Keratinocyte (primary cell): ENCODE results near the gene KLC1. TPM values are rescaled to one million over a fixed set of nuclear protein-coding genes. Genes with fewer than 3 reads are reported as not detected.

Experiments used
- DNase-seq: peaks from one replicate; pipeline ENCODE4 v3.0.0-alpha.2; 2011; ENCODE audit warnings: low read depth, missing footprints, low spot score
- FAIRE-seq: peaks from 2 replicates; lab custom pipeline; 2011; peaks lifted over from hg19 to GRCh38; lab: Jason Lieb, UNC
- H2AFZ ChIP-seq: 2 replicates; pipeline ENCODE4 v1.6.0; 2012; ENCODE audit warnings: low read length, control low read depth, inconsistent platforms; ENCODE audit not compliant: control insufficient read depth
- H3K27ac ChIP-seq: 2 replicates; pipeline ENCODE4 v1.5.1; 2011; ENCODE audit warnings: low read length; ENCODE audit not compliant: control insufficient read depth, insufficient read depth
- H3K27me3 ChIP-seq: 3 replicates; pipeline ENCODE4 v1.6.0; 2011; ENCODE audit warnings: low read length; ENCODE audit not compliant: control insufficient read depth, insufficient read depth; ENCODE audit errors: extremely low read depth
- H3K36me3 ChIP-seq, 2 experiments: 2 replicates in 1 of 2; 3 replicates in 1 of 2; pipeline ENCODE4 v1.5.1; 2011; ENCODE audit warnings: low read length in 2 of 2, mild to moderate bottlenecking in 1 of 2; ENCODE audit not compliant: control insufficient read depth in 2 of 2, insufficient read depth in 2 of 2; ENCODE audit errors: extremely low read depth in 1 of 2
- H3K4me1 ChIP-seq: 3 replicates; pipeline ENCODE4 v1.5.1; 2011; ENCODE audit warnings: low read length; ENCODE audit not compliant: control insufficient read depth, insufficient read depth; ENCODE audit errors: extremely low read depth
- H3K4me2 ChIP-seq: 3 replicates; pipeline ENCODE4 v1.6.0; 2011; ENCODE audit warnings: low read depth, low read length; ENCODE audit not compliant: control insufficient read depth, insufficient read depth; ENCODE audit errors: extremely low read depth
- H3K4me3 ChIP-seq, 3 experiments: fragments of 200-600 bp in 1 of 3; sonication (generic) in 1 of 3; 2 replicates in 2 of 3; 3 replicates in 1 of 3; pipeline ENCODE4 v1.5.1; 2011 to 2016; ENCODE audit warnings: low read length in 3 of 3, mild to moderate bottlenecking in 3 of 3, control low read depth in 2 of 3, inconsistent platforms in 1 of 3, low read depth in 1 of 3, mixed read lengths in 1 of 3, mixed run types in 1 of 3, moderate library complexity in 1 of 3; ENCODE audit not compliant: control insufficient read depth in 2 of 3, insufficient read depth in 2 of 3; ENCODE audit errors: extremely low read depth in 1 of 3
- H3K79me2 ChIP-seq: 2 replicates; pipeline ENCODE4 v1.6.0; 2012; ENCODE audit warnings: low read length; ENCODE audit not compliant: control insufficient read depth, insufficient read depth
- H3K9ac ChIP-seq: 3 replicates; pipeline ENCODE4 v1.6.0; 2011; ENCODE audit warnings: low read length; ENCODE audit not compliant: control insufficient read depth, insufficient read depth; ENCODE audit errors: extremely low read depth
- H3K9me1 ChIP-seq: 3 replicates; pipeline ENCODE4 v1.6.0; 2011; ENCODE audit warnings: low read length; ENCODE audit not compliant: control insufficient read depth, insufficient read depth; ENCODE audit errors: extremely low read depth
- H3K9me3 ChIP-seq: 2 replicates; pipeline ENCODE4 v1.5.1; 2012; ENCODE audit warnings: low read depth, low read length; ENCODE audit not compliant: control insufficient read depth
- H4K20me1 ChIP-seq: 3 replicates; pipeline ENCODE4 v1.6.0; 2011; ENCODE audit warnings: low read length; ENCODE audit not compliant: control insufficient read depth, insufficient read depth; ENCODE audit errors: extremely low read depth
- CTCF ChIP-seq, 3 experiments: IDR thresholded peaks in 1 of 3; conservative IDR thresholded peaks in 1 of 3; optimal IDR thresholded peaks in 1 of 3; 2 replicates in 2 of 3; 3 replicates in 1 of 3; pipeline versions ENCODE3 to v1.5.1; 2011; ENCODE audit warnings: low read length in 3 of 3, mild to moderate bottlenecking in 3 of 3, moderate library complexity in 2 of 3, control low read depth in 1 of 3, inconsistent platforms in 1 of 3; ENCODE audit not compliant: insufficient read depth in 2 of 3; ENCODE audit errors: extremely low read depth in 1 of 3
- EZH2 ChIP-seq: IDR thresholded peaks from one replicate; pipeline ENCODE4 v1.6.1; 2012; ENCODE audit warnings: inconsistent platforms, mild to moderate bottlenecking, low read length, moderate library complexity
- dilution Hi-C: fragments of 300-500 bp; cut with MboI; formaldehyde crosslinking; loops from one replicate; pipeline ENCODE4 v1.7.0; 2020; ENCODE audit warnings: low sequenced_read_pairs; ENCODE audit not compliant: extremely low pct_ligation_motif_present
- polyA plus RNA-seq, 5 experiments: library from polyadenylated mRNA; depleted of rRNA in 3 of 5; stranded (reverse) in 3 of 5; stranded (forward) in 1 of 5; unstranded in 1 of 5; fragments of >200 nt; gene quantifications; 1 replicate in 1 of 5; 2 replicates in 3 of 5; 3 replicates in 1 of 5; pipeline versions ENCODE4 v1.2.1 to v1.2.3, GENCODE V29; 2011 to 2012; ENCODE audit warnings: missing spikeins in 2 of 5, low read depth in 1 of 5, low replicate concordance in 1 of 5

Gene KLC1
- polyA plus RNA-seq, 1 donor (not counting 4 experiments of a cell fraction or from before 2014, with no cell fraction given), result 130 TPM

GRCh38 chr14:103702497-103703432 is 73.8 kb downstream of the KLC1 start:
- dilution Hi-C loops, result no loop called here
- Histone ChIP-seq H4K20me1 (peaks cover 9% of the 10 kb centered on the region), H3K4me2 (no peak overlapping the region), H3K4me3 (no peak overlapping the region), H3K27ac (no peak overlapping the region), H3K27me3 (no peaks in the 10 kb centered on the region), H3K79me2 (peaks cover 2% of the 10 kb centered on the region), H3K36me3 (peaks cover 40 to 48% of the 10 kb centered on the region in 2 experiments), H3K9me3 (no peaks in the 10 kb centered on the region), H2AFZ (no peak overlapping the region), H3K4me1 (peaks cover 10% of the 10 kb centered on the region), H3K9me1 (no peaks in the 10 kb centered on the region), H3K9ac (no peak overlapping the region)
- TF ChIP-seq CTCF (optimal IDR thresholded peaks at IDR 0.05 in 1 of 3, IDR thresholded peaks at IDR 0.05 in 1 of 3, conservative IDR thresholded peaks at IDR 0.05 in 1 of 3; ENCODE audit: extremely low read depth in 1 of 3, insufficient read depth in 2 of 3, low read length in 3 of 3) (no peak), EZH2 (no peak)
- DNase-seq (no peak), FAIRE-seq (no peak)

GRCh38 chr14:103703433-103704385 is 74.7 kb downstream of the KLC1 start:
- Histone ChIP-seq H3K4me2 (no peak overlapping the region), H2AFZ (no peak overlapping the region), H3K9me3 (no peaks in the 10 kb centered on the region), H3K36me3 (peaks cover 43% of the 10 kb centered on the region in 2 experiments), H3K4me3 (no peak overlapping the region), H3K4me1 (peaks cover 2% of the 10 kb centered on the region), H3K27me3 (no peaks in the 10 kb centered on the region), H3K9ac (no peak overlapping the region), H3K79me2 (peaks cover 2% of the 10 kb centered on the region), H4K20me1 (peaks cover 5% of the 10 kb centered on the region), H3K9me1 (no peaks in the 10 kb centered on the region), H3K27ac (no peak overlapping the region)
- FAIRE-seq (no peak), DNase-seq (no peak)
- dilution Hi-C loops, result no loop called here
- no peak for TF ChIP-seq EZH2
- no peak for TF ChIP-seq CTCF (optimal IDR thresholded peaks at IDR 0.05 in 1 of 3, IDR thresholded peaks at IDR 0.05 in 1 of 3, conservative IDR thresholded peaks at IDR 0.05 in 1 of 3; ENCODE audit: extremely low read depth in 1 of 3, insufficient read depth in 2 of 3, low read length in 3 of 3)
